Peyer's patch (tissue), 4 donors: Measurements from ENCODE around the gene IZUMO4. TPM values are rescaled to one million over a fixed set of nuclear protein-coding genes. Genes with fewer than 3 reads are reported as not detected.
"Not testable (repeated sequence)": the region's sequence is repeated elsewhere in the genome, so short reads cannot be mapped to it uniquely, and the experiment has no call there.

Experiments used
- DNase-seq, 3 donors: peaks; one replicate each; pipeline ENCODE4 v3.0.0-alpha.2; 2017 to 2019
- H3K27ac ChIP-seq, 4 donors: fragments of 200-600 bp; sonication (generic); one replicate each; pipeline ENCODE4 v1.5.1; 2016 to 2019
- H3K27me3 ChIP-seq, 2 donors: fragments of 200-600 bp; sonication (generic); one replicate each; pipeline ENCODE4 v1.5.1; 2019
- H3K36me3 ChIP-seq, 3 donors: fragments of 200-600 bp; sonication (generic); one replicate each; pipeline ENCODE4 v1.5.1; 2016 to 2019
- H3K4me1 ChIP-seq, 4 donors: fragments of 200-600 bp; sonication (generic); one replicate each; pipeline ENCODE4 v1.5.1; 2016 to 2019
- H3K4me3 ChIP-seq, 4 donors: fragments of 200-600 bp; sonication (generic); 1 replicate in 3 of 4; 2 replicates in 1 of 4; pipeline ENCODE4 v1.5.1; 2016 to 2019; ENCODE audit warnings: mild to moderate bottlenecking in 1 of 4
- H3K9me3 ChIP-seq, 4 donors: fragments of 200-600 bp; sonication (generic); one replicate each; pipeline ENCODE4 v1.5.1; 2016 to 2019; ENCODE audit warnings: mild to moderate bottlenecking in 1 of 4
- POLR2A ChIP-seq, 2 donors: fragments of 450-650 bp; IDR thresholded peaks; one replicate each; pipeline ENCODE4 v1.5.1; 2017; ENCODE audit warnings: antibody characterized with exemption in 2 of 2, mild to moderate bottlenecking in 2 of 2, moderate library complexity in 2 of 2
- total RNA-seq, 4 donors: library from RNA; depleted of rRNA; stranded (reverse); fragments of >200 nt; gene quantifications; one replicate each; pipeline ENCODE4 v1.1.0, GENCODE V29; 2016
- TF ChIP-seq, protein P1 (sequence below), 6 experiments: fragments of 450-650 bp in 4 of 6; fragments of 200-600 bp in 2 of 6; sonication (generic) in 1 of 6; IDR thresholded peaks; one replicate each; pipeline ENCODE4 v1.5.1; 2017 to 2019; ENCODE audit warnings: antibody characterized with exemption in 6 of 6, mild to moderate bottlenecking in 3 of 6, moderate library complexity in 1 of 6

IZUMO4 gene
- total RNA-seq, 4 donors from 2014 or later: 1.3 to 9.9 (median 3.8) TPM

DNA sequence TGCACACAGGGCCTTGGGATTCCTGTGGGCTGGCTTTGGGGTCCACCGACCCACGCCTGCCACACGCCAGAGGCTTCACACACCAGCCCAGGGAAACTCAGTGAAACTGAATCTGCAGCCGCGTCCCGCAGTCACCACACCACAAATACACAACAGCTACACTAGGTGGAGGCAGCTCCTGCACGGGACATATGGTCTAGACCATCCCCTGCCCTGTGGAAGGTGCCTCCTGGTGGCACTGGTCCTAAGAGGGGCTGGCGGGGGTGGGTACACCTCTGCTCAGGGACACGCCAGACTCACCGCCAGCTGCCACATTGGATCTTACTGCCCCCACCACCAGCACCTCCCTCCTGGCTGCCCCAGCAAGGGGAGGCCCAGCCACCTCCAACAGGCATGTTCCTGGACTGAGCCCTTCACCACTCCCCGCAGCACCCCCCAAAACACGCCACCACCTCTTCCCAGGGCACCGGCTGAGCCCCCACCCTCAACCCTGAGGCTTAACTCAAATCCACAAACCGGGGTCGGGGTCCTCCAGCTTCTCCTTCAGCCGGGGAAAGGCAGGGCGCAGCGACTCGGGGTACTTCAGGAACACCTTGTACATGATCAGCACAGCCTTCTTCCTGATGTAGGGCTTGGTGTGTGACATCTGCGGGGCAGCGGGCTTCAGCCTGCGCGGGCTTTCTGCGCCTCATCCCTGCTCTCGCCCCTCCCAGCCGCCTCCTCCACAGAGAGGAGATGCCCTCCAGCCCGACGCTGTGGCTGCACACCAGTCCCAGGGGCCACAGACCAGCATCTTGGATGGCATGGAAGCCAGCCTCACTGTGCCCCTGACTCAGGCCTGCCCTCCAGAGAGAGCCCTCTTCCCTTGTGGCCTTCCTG, 33.4 kb downstream of the IZUMO4 start:
- Histone ChIP-seq H3K27me3 (no peaks in the 10 kb centered on the region), H3K4me1 (no peaks in the 10 kb centered on the region), H3K36me3 (peaks cover 0 to 72% (median 0%) of the 10 kb centered on the region in 3 donors), H3K9me3 (no peaks in the 10 kb centered on the region), H3K27ac (no peak overlapping the region), H3K4me3 (no peak overlapping the region)
- DNase-seq: no peak
- TF ChIP-seq, protein P1, sequence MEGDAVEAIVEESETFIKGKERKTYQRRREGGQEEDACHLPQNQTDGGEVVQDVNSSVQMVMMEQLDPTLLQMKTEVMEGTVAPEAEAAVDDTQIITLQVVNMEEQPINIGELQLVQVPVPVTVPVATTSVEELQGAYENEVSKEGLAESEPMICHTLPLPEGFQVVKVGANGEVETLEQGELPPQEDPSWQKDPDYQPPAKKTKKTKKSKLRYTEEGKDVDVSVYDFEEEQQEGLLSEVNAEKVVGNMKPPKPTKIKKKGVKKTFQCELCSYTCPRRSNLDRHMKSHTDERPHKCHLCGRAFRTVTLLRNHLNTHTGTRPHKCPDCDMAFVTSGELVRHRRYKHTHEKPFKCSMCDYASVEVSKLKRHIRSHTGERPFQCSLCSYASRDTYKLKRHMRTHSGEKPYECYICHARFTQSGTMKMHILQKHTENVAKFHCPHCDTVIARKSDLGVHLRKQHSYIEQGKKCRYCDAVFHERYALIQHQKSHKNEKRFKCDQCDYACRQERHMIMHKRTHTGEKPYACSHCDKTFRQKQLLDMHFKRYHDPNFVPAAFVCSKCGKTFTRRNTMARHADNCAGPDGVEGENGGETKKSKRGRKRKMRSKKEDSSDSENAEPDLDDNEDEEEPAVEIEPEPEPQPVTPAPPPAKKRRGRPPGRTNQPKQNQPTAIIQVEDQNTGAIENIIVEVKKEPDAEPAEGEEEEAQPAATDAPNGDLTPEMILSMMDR (IDR thresholded peaks at IDR 0.05): no peak
- TF ChIP-seq POLR2A (IDR thresholded peaks at IDR 0.05): no peak

DNA sequence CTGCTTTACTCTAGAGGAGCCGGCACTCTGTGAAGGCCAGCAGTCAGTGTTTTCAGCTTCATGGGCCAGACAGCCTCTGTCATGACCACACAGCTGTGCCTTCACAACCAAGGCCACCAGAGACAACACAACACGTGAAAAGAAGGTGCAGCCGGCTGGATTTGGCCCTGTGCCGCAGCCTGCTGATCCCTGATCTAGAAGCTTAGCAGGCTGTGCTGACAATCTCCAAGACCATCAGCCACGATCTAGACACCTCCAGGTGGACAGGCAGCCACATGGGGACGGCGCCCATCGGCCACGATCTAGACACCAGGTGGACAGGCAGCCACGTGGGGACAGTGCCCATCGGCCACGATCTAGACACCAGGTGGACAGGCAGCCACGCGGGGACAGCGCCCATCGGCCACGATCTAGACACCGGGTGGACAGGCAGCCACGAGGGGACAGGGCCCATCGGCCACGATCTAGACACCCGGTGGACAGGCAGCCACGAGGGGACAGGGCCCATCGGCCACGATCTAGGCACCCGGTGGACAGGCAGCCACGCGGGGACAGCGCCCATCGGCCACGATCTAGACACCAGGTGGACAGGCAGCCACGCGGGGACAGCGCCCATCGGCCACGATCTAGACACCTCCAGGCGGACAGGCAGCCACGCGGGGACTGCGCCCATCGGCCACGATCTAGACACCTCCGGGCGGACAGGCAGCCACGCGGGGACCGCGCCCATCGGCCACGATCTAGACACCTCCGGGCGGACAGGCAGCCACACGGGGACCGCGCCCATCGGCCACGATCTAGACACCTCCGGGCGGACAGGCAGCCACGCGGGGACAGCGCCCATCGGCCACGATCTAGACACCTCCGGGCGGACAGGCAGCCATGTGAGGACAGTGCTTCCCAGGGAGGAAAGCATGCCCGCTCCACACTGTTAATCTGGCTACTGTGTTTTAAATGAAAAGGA, 34.6 kb downstream of the IZUMO4 start:
- H3K9me3 ChIP-seq, H3K27ac ChIP-seq, H3K4me3 ChIP-seq, DNase-seq, H3K4me1 ChIP-seq, H3K27me3 ChIP-seq: not testable (repeated sequence)
- peaks cover 0 to 70% (median 0%) of the 10 kb centered on the region in 3 donors for H3K36me3 ChIP-seq

DNA sequence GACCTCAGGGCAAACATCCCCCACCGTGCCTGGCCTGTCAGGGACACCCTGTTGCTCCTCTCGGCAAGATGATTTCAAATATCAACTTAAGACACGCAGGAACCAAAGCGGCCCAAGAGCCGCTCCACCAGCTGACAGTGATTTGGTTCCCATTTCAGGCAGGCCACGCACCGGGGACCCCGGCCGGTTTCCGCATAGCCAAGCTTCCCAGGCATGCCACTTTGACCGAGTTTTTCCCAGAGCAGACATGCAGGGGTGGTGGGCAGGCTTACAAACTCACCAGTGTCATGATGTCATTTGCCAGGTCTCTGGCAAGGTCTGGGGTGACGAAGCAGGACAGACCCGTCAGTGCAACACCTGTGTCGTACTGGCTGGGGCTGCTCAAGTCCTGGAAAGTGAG, 35.5 kb downstream of the IZUMO4 start:
- Histone ChIP-seq H3K4me1 (no peaks in the 10 kb centered on the region), H3K27ac (no peak overlapping the region), H3K9me3 (no peaks in the 10 kb centered on the region), H3K27me3 (no peaks in the 10 kb centered on the region), H3K4me3 (no peak overlapping the region), H3K36me3 (peaks cover 0 to 70% (median 0%) of the 10 kb centered on the region in 3 donors)
- TF ChIP-seq POLR2A (IDR thresholded peaks at IDR 0.05): no peak
- TF ChIP-seq, protein P1 (IDR thresholded peaks at IDR 0.05): no peak
- no peak for DNase-seq

DNA sequence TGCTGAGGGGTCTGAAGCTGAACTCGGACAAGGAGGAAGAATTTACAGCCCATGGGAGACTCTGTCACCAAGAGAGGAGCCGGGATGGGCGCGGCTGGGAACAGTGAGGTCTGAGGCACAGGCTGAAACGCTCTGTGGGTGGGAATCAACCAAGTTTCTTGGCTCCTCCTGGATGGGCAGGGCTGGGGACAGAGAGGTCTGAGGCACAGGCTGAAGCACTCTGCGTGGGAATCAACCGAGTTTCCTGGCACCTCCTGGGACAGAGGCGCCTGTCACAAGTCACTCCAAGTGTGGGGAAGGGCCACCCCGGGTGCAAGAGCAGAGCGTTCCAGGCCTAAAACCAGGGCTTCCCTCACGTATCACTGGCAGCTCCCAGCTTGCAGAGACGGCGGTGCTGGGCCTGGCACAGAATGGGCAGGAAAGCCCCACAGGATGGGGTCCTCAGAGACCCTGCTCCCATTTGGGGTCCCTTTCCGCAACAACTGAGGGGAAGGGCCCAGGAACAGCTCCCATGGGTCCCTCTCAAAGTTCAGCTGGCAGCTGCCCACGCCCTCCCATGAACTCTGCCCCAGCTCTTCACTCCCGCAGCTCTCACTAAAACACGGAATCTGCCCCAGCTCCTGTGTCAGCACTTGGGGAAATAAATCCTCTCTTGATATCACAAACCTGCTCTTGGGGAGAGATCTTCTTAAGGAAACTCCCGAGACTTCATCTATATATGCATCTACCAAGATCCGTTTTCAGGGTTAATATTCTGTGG, 36.2 kb downstream of the IZUMO4 start:
- DNase-seq: no peak
- H3K9me3 ChIP-seq: no peaks in the 10 kb centered on the region
- no peak overlapping the region for H3K4me3 ChIP-seq
- H3K27me3 ChIP-seq: no peaks in the 10 kb centered on the region
- H3K4me1 ChIP-seq: no peaks in the 10 kb centered on the region
- TF ChIP-seq, protein P1 (IDR thresholded peaks at IDR 0.05): no peak
- H3K27ac ChIP-seq: no peak overlapping the region
- peaks cover 0 to 70% (median 0%) of the 10 kb centered on the region in 3 donors for H3K36me3 ChIP-seq

DNA sequence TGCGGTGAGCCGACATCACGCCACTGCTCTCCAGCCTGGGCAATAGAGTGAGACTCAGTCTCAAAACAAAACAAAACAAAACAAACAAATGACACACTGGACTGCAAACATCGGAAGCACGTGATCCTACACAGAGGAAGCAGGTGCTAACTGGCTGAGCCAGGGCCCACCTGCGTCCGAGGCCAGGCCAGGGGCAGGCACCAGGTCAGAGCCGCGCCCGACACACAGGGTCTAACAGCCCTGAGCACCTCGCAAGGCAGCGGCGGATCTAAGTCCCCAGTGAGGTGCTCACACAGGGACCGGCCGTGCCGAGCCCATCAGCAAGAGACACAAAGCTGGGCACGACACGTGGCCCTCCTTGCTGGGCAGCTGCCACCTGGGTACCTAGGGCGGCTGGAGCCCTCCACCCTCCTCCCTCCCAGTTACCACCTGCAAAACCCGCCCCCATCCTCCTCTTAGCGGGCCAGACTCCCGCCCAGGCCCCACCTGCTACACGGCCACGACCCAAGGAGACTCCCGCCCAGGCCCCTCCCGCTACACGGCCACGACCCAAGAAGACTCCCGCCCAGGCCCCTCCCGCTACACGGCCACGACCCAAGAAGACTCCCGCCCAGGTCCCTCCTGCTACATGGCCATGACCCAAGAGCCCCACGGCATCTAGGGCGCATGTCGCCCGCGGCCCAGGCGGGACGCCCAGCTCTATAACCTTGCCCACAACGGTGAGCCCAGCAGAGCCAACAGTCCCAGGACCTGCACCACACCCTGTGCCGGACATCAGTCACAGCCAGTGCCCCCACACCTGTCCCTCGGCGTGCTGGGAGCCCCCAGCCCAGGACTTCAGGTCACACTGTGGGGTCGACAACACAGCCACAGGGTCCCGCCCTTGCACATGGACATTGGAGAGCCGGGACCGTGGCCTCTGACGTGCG, 39.0 kb downstream of the IZUMO4 start:
- no peaks in the 10 kb centered on the region for H3K4me1 ChIP-seq
- no peak for DNase-seq
- H3K36me3 ChIP-seq: peaks cover 0 to 71% (median 0%) of the 10 kb centered on the region in 3 donors
- H3K27me3 ChIP-seq: no peaks in the 10 kb centered on the region
- no peaks in the 10 kb centered on the region for H3K9me3 ChIP-seq
- H3K4me3 ChIP-seq: no peak overlapping the region
- no peak overlapping the region for H3K27ac ChIP-seq
- no peak for TF ChIP-seq POLR2A (IDR thresholded peaks at IDR 0.05)
- TF ChIP-seq, protein P1 (IDR thresholded peaks at IDR 0.05): no peak
